ENCODE measurements around the gene PLEKHA7.

Gene PLEKHA7

DNA sequence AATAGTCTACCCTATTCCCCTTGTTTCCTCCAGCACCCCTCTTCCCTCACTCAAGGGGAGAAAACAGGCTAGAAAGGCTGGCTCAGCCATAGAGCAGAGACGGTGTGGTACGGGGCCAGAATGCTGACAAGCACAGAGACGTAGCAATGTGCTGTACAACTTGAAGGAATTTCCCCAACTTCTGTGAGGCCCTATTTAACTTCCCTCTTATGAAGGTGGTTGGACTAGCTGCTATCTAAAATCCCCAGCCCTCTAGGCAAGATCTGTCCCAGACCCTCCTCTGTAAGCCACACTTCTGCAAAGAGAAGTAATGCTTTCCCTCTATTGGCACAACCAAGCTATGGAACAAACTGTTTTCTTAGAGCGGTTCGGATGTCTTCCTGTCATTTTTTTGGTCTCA is 37.8 kb downstream of the PLEKHA7 start:
- no peak for DNase-seq (ENCODE audit: low read depth)
- H3K4me3 ChIP-seq (ENCODE audit: low read depth, low read length) = no peak overlapping the region
- TF ChIP-seq POLR2A (IDR thresholded peaks at IDR 0.05; ENCODE audit: extremely low read depth, insufficient read length) (no peak), MAX (IDR thresholded peaks at IDR 0.05; ENCODE audit: low read depth, low read length) (no peak), CTCF (IDR thresholded peaks at IDR 0.05; ENCODE audit: low read depth, low read length) (no peak), MYC (IDR thresholded peaks at IDR 0.05; ENCODE audit: low read depth, low read length) (no peak)

DNA sequence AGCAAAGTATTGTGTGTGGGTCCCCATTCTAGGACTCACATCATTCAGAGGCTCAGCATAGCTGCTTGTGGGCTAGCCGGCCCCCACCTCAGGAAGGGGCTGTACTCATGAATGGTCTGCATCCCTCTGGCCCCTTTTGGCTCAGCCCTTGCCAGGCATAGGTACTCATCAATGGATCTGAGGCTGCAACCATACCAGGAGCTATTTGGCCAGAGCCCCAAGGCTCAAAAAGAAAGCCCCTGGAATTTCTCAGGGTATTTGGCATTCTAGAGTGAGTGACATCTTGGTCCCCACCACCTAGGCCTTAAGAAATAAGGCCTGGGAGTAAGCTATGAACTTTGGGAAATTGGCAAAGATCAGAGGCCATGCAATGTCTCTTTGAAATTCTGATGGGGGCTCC is 38.3 kb downstream of the PLEKHA7 start:
- no peak overlapping the region for H3K4me3 ChIP-seq (ENCODE audit: low read depth, low read length)
- no peak for DNase-seq (ENCODE audit: low read depth)
- TF ChIP-seq MYC (IDR thresholded peaks at IDR 0.05; ENCODE audit: low read depth, low read length) = no peak
- no peak for TF ChIP-seq CTCF (IDR thresholded peaks at IDR 0.05; ENCODE audit: low read depth, low read length)
- TF ChIP-seq MAX (IDR thresholded peaks at IDR 0.05; ENCODE audit: low read depth, low read length) = no peak
- TF ChIP-seq POLR2A (IDR thresholded peaks at IDR 0.05; ENCODE audit: extremely low read depth, insufficient read length) = no peak

- no peak for DNase-seq (ENCODE audit: low read depth)
- TF ChIP-seq POLR2A (IDR thresholded peaks at IDR 0.05; ENCODE audit: extremely low read depth, insufficient read length) (no peak), CTCF (IDR thresholded peaks at IDR 0.05; ENCODE audit: low read depth, low read length) (no peak), MAX (IDR thresholded peaks at IDR 0.05; ENCODE audit: low read depth, low read length) (no peak), MYC (IDR thresholded peaks at IDR 0.05; ENCODE audit: low read depth, low read length) (no peak)
- no peak overlapping the region for H3K4me3 ChIP-seq (ENCODE audit: low read depth, low read length)
These were observed 40.8 kb downstream of the PLEKHA7 start for GRCh38 chr11:16973338-16973964.

DNA sequence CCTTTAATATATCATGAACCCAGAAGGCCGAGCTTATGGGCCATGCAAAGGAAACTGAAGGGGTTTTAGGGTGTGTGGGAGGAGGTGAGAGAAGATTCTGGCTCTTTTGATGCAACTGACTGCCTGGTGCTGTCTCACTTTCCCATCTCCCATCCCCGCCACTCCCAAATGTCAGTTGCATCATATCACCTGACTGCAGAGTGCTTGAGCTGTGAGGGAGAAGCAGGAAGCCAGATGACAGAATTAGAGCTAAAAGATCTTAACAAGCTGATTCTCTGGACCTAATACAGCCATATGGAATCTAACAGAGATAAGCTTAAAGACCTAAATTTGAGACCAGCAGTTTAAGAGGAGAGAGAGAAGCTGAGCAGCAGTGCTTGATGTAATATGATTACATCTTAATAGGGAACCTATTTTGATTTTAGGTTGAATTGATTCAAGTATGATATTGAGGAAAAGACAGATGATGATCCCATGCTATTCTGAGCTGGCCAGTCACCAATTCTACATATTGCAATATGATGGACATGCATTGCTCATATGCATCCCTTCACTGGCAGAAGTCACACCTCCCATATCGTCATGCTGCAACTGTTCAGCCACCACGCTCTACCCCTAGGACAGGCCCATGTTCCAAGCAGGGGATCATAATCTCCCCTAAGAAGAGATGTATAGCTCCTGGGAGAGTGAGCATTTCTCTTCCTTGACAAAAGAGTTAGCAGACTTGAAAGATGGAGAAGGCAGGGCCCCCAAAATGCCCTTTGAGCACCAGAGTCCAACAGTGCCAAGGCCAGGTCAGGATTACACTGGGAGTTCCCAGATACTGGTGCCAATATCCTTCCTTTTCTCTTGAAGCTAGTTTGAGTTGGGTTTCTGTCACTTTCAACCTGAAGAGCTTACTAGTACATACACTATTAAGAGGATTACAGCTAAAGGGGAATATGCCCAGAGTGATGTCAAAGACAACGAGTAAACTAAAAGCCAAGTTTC is 44.9 kb downstream of the PLEKHA7 start:
- no peak overlapping the region for H3K4me3 ChIP-seq (ENCODE audit: low read depth, low read length)
- TF ChIP-seq MAX (IDR thresholded peaks at IDR 0.05; ENCODE audit: low read depth, low read length) = no peak
- TF ChIP-seq MYC (IDR thresholded peaks at IDR 0.05; ENCODE audit: low read depth, low read length) = no peak
- TF ChIP-seq POLR2A (IDR thresholded peaks at IDR 0.05; ENCODE audit: extremely low read depth, insufficient read length) = no peak
- no peak for TF ChIP-seq CTCF (IDR thresholded peaks at IDR 0.05; ENCODE audit: low read depth, low read length)
- no peak for DNase-seq (ENCODE audit: low read depth)

DNA sequence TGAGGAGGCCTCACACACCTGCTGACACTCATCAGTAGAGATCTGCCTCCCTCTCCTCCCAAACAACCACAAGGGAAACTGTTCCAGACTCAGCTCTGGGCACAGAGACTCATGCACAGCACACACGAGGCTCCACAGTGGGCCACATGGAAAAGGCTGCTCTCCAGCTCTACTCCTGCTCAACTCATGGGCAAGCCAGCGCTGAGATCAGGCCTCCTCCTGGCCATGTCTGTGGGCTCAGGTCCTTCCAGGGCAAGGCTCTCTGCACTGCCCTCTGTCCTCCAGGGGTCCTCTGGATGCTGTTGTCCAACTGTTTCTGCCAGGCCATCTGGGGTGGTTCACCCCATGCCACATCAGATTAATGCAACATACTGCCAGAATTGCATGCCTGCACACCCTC is 46.0 kb downstream of the PLEKHA7 start:
- H3K4me3 ChIP-seq (ENCODE audit: low read depth, low read length) = no peak overlapping the region
- DNase-seq (ENCODE audit: low read depth) = no peak
- TF ChIP-seq CTCF (IDR thresholded peaks at IDR 0.05; ENCODE audit: low read depth, low read length) (no peak), MYC (IDR thresholded peaks at IDR 0.05; ENCODE audit: low read depth, low read length) (no peak), POLR2A (IDR thresholded peaks at IDR 0.05; ENCODE audit: extremely low read depth, insufficient read length) (no peak), MAX (IDR thresholded peaks at IDR 0.05; ENCODE audit: low read depth, low read length) (no peak)
